Upper lobe of right lung (tissue), 1 donor: Measurements from ENCODE around the gene COBL. TPM values are rescaled to one million over a fixed set of nuclear protein-coding genes. Genes with fewer than 3 reads are reported as not detected.

Source experiments
- ATAC-seq: fragments of 200-7000 bp; cut with Tn5 transposase; one replicate; pipeline ENCODE4 v1.9.1; 2020; ENCODE audit warnings: mild to moderate bottlenecking, moderate library complexity
- DNase-seq: peaks from one replicate; pipeline ENCODE4 v3.0.0-alpha.2; 2020
- H3K27ac ChIP-seq: fragments of 200-600 bp; one replicate; pipeline ENCODE4 v1.8.0; 2022
- H3K27me3 ChIP-seq: fragments of 200-600 bp; one replicate; pipeline ENCODE4 v1.8.0; 2022; ENCODE audit warnings: mild to moderate bottlenecking
- H3K36me3 ChIP-seq: fragments of 200-600 bp; one replicate; pipeline ENCODE4 v1.8.0; 2022
- H3K4me1 ChIP-seq: fragments of 200-600 bp; one replicate; pipeline ENCODE4 v1.8.0; 2022
- H3K4me3 ChIP-seq: fragments of 200-600 bp; one replicate; pipeline ENCODE4 v1.8.0; 2022; ENCODE audit warnings: mild to moderate bottlenecking
- H3K9me3 ChIP-seq: fragments of 200-600 bp; one replicate; pipeline ENCODE4 v1.8.0; 2022
- CTCF ChIP-seq: fragments of 200-600 bp; IDR thresholded peaks from one replicate; pipeline ENCODE4 v1.8.0; 2022; ENCODE audit warnings: antibody characterized with exemption
- intact Hi-C: fragments of 100-400 bp; cut with DNase I; formaldehyde crosslinking; loops from one replicate; pipeline ENCODE4 v1.11.0; 2022
- total RNA-seq: library from RNA; stranded (reverse); fragmentation: NEBNext Ultra II Directional; extraction: Animal tissue kit (Norgen Biotek cat#: 25700); gene quantifications from one replicate; pipeline ENCODE4 v1.2.1, GENCODE V29; 2021
- donor health status: DM: no; HTN: yes; CAD: no; lungs with severe emphysema.

Gene COBL
- total RNA-seq, 1 donor from 2014 or later = 29.2 TPM

GRCh38 chr7:51009716-51010496 is 306.7 kb downstream of the COBL start:
- Histone ChIP-seq H3K36me3 (no peaks in the 10 kb centered on the region), H3K4me3 (no peak overlapping the region), H3K27me3 (no peaks in the 10 kb centered on the region), H3K27ac (no peak overlapping the region), H3K9me3 (no peaks in the 10 kb centered on the region), H3K4me1 (no peaks in the 10 kb centered on the region)
- ATAC-seq (no peak), DNase-seq (peak; percentile 65)
- intact Hi-C loops = no loop called here
- no peak for TF ChIP-seq CTCF

GRCh38 chr7:51007551-51008505 is 308.8 kb downstream of the COBL start:
- intact Hi-C loops = no loop called here
- Histone ChIP-seq H3K9me3 (no peaks in the 10 kb centered on the region), H3K4me3 (no peak overlapping the region), H3K36me3 (no peaks in the 10 kb centered on the region), H3K27ac (no peak overlapping the region), H3K27me3 (no peaks in the 10 kb centered on the region), H3K4me1 (no peaks in the 10 kb centered on the region)
- no peak for ATAC-seq
- no peak for TF ChIP-seq CTCF
- peak; percentile 44 for DNase-seq

- H3K27me3 ChIP-seq = no peaks in the 10 kb centered on the region
- intact Hi-C loops = no loop called here
- TF ChIP-seq CTCF = no peak
- H3K4me3 ChIP-seq = no peak overlapping the region
- no peaks in the 10 kb centered on the region for H3K4me1 ChIP-seq
- no peak overlapping the region for H3K27ac ChIP-seq
- ATAC-seq = no peak
- peak; percentile 28 for DNase-seq
- no peaks in the 10 kb centered on the region for H3K36me3 ChIP-seq
- no peaks in the 10 kb centered on the region for H3K9me3 ChIP-seq
Measured at GRCh38 chr7:51006483-51007235, 309.9 kb downstream of the COBL start.

GRCh38 chr7:51005074-51005473 is 311.5 kb downstream of the COBL start:
- no peak for ATAC-seq
- H3K27ac ChIP-seq = no peak overlapping the region

More at GRCh38 chr7:51005074-51005473, 311.5 kb downstream of the COBL start:
- Histone ChIP-seq H3K4me3 (no peak overlapping the region), H3K36me3 (no peaks in the 10 kb centered on the region), H3K27me3 (no peaks in the 10 kb centered on the region), H3K9me3 (no peaks in the 10 kb centered on the region), H3K4me1 (no peaks in the 10 kb centered on the region)
- intact Hi-C loops = no loop called here
- TF ChIP-seq CTCF = no peak
- DNase-seq = no peak
